GM21717 (cell line): ENCODE measurements around the gene NR2C2AP.

Experiments used
- ATAC-seq: cut with Tn5 transposase; IDR thresholded peaks from one replicate; pipeline ENCODE4 v1.9.1; 2021; ENCODE audit warnings: mild to moderate bottlenecking, moderate library complexity; ENCODE audit not compliant: unreplicated experiment

Gene NR2C2AP

GRCh38 chr19:19215792-19216191 lies 12.6 kb upstream of the NR2C2AP start:
- ATAC-seq = no peak

- no peak for ATAC-seq
These were observed 11.7 kb upstream of the NR2C2AP start for GRCh38 chr19:19214892-19215291.

GRCh38 chr19:19214159-19214490 lies 10.9 kb upstream of the NR2C2AP start:
- ATAC-seq = no peak

GRCh38 chr19:19213426-19214158 lies 10.4 kb upstream of the NR2C2AP start:
- no peak for ATAC-seq

GRCh38 chr19:19212916-19213315 lies 9.7 kb upstream of the NR2C2AP start:
- ATAC-seq = no peak

GRCh38 chr19:19211499-19212420 lies 8.5 kb upstream of the NR2C2AP start, which contains the start of gene NCAN:
TSS of gene NCAN (plus strand) at chr19:19211958. CDS start at chr19:19216954, 4,996 bp downstream.
- ATAC-seq = no peak

GRCh38 chr19:19209372-19209771 lies 6.2 kb upstream of the NR2C2AP start:
- no peak for ATAC-seq

GRCh38 chr19:19207637-19208572 lies 4.7 kb upstream of the NR2C2AP start:
- ATAC-seq = no peak

GRCh38 chr19:19206938-19207337 lies 3.7 kb upstream of the NR2C2AP start:
- ATAC-seq = no peak

- no peak for ATAC-seq
These were observed 2.5 kb upstream of the NR2C2AP start for GRCh38 chr19:19205416-19206410.

GRCh38 chr19:19204181-19204580 lies 967 bp upstream of the NR2C2AP start:
- no peak for ATAC-seq

- no peak for ATAC-seq
These were observed 555 bp downstream of the NR2C2AP start for GRCh38 chr19:19202707-19203011.

GRCh38 chr19:19201697-19202630 lies 1.2 kb downstream of the NR2C2AP start:
- no peak for ATAC-seq

- ATAC-seq = no peak
These were observed 9.3 kb downstream of the NR2C2AP start for GRCh38 chr19:19193926-19194325.

GRCh38 chr19:19192910-19193423 lies 10.2 kb downstream of the NR2C2AP start:
- ATAC-seq = no peak

- ATAC-seq = peak; percentile 64
These were observed 10.9 kb downstream of the NR2C2AP start, which contains the start of the genes BORCS8 and RFXANK for GRCh38 chr19:19192078-19192882. TSS of gene BORCS8 (minus strand) at chr19:19192152. CDS start at chr19:19192117, 35 bp downstream. TSS of gene RFXANK (plus strand) at chr19:19192258. CDS start at chr19:19193947, 1,689 bp downstream.

GRCh38 chr19:19191768-19192077 lies 11.5 kb downstream of the NR2C2AP start:
- no peak for ATAC-seq

- ATAC-seq = no peak
These were observed 16.5 kb downstream of the NR2C2AP start for GRCh38 chr19:19186742-19187141.
